Naive thymus-derived CD4-positive, alpha-beta T cell (primary cell): ENCODE results near the gene MBOAT2. TPM values are rescaled to one million over a fixed set of nuclear protein-coding genes. Genes with fewer than 3 reads are reported as not detected.

ENCODE experiments used
- ATAC-seq: fragments of 150-1000 bp; cut with Tn5 transposase; 2 replicates; pipeline ENCODE4 v1.10.0; 2021; ENCODE audit warnings: mild to moderate bottlenecking, moderate library complexity
- CTCF ChIA-PET: fragments of 350-600 bp; sonication (Branson Sonifier 250); formaldehyde crosslinking; loops from one replicate; lab custom pipeline; 2021; ENCODE audit warnings: antibody characterized with exemption; lab: Charles Lee
- POLR2A ChIA-PET: fragments of 350-600 bp; sonication (Branson Sonifier 250); formaldehyde crosslinking; loops from one replicate; lab custom pipeline; 2021; ENCODE audit warnings: antibody characterized with exemption, inconsistent platforms; lab: Charles Lee
- DNase-seq, 9 donors: peaks; one replicate each; pipeline versions ENCODE4 v3.0.0 to v3.0.0-alpha.2; 2020 to 2022; ENCODE audit warnings: mixed read lengths in 1 of 9
- H3K27ac ChIP-seq: one replicate; pipeline ENCODE4 v1.7.0; 2013; ENCODE audit warnings: mild to moderate bottlenecking, low read depth, low read length, moderate library complexity
- H3K27me3 ChIP-seq, 2 donors: one replicate each; pipeline ENCODE4 v1.7.0; 2013; ENCODE audit warnings: low read length in 2 of 2, mild to moderate bottlenecking in 2 of 2, moderate library complexity in 2 of 2; ENCODE audit not compliant: control insufficient read depth in 2 of 2, insufficient read depth in 2 of 2
- H3K36me3 ChIP-seq, 3 experiments: 1 replicate in 2 of 3; 2 replicates in 1 of 3; pipeline ENCODE4 v1.7.0; 2013; ENCODE audit warnings: low read length in 3 of 3, mild to moderate bottlenecking in 3 of 3, moderate library complexity in 1 of 3; ENCODE audit not compliant: insufficient read depth in 3 of 3, control insufficient read depth in 2 of 3
- H3K4me1 ChIP-seq, 2 donors: one replicate each; pipeline ENCODE4 v1.7.0; 2013; ENCODE audit warnings: low read length in 2 of 2, mild to moderate bottlenecking in 2 of 2, moderate library complexity in 1 of 2; ENCODE audit not compliant: control insufficient read depth in 2 of 2, insufficient read depth in 2 of 2
- H3K4me3 ChIP-seq: 2 replicates; pipeline ENCODE4 v1.7.0; 2013; ENCODE audit warnings: mild to moderate bottlenecking, low read length
- H3K9me3 ChIP-seq, 3 experiments: 1 replicate in 2 of 3; 2 replicates in 1 of 3; pipeline ENCODE4 v1.7.0; 2013; ENCODE audit warnings: low read length in 3 of 3; ENCODE audit not compliant: control insufficient read depth in 2 of 3
- H3K27ac Mint-ChIP-seq, 9 donors: one replicate each; pipeline ENCODE4 v1.8.0; 2020 to 2022; ENCODE audit warnings: mixed read lengths in 9 of 9, mild to moderate bottlenecking in 8 of 9, moderate library complexity in 5 of 9, inconsistent platforms in 2 of 9
- H3K27me3 Mint-ChIP-seq, 5 donors: one replicate each; pipeline ENCODE4 v1.8.0; 2021 to 2022; ENCODE audit warnings: mixed read lengths in 5 of 5, mild to moderate bottlenecking in 1 of 5
- H3K36me3 Mint-ChIP-seq, 5 donors: one replicate each; pipeline ENCODE4 v1.8.0; 2020 to 2022; ENCODE audit warnings: mixed read lengths in 5 of 5, mild to moderate bottlenecking in 3 of 5, inconsistent platforms in 1 of 5
- H3K4me1 Mint-ChIP-seq, 7 donors: one replicate each; pipeline ENCODE4 v1.8.0; 2020 to 2022; ENCODE audit warnings: mixed read lengths in 7 of 7, mild to moderate bottlenecking in 3 of 7, inconsistent platforms in 1 of 7
- H3K4me3 Mint-ChIP-seq, 10 donors: one replicate each; pipeline ENCODE4 v1.8.0; 2020 to 2022; ENCODE audit warnings: mild to moderate bottlenecking in 10 of 10, mixed read lengths in 10 of 10, moderate library complexity in 6 of 10, inconsistent platforms in 2 of 10
- H3K9me3 Mint-ChIP-seq, 11 donors: one replicate each; pipeline ENCODE4 v1.8.0; 2020 to 2022; ENCODE audit warnings: mixed read lengths in 11 of 11, mild to moderate bottlenecking in 4 of 11, inconsistent platforms in 1 of 11, moderate library complexity in 1 of 11
- intact Hi-C, 2 donors: fragments of 100-400 bp; cut with micrococcal nuclease; formaldehyde crosslinking; loops; one replicate each; pipeline ENCODE4 v1.15.1; 2023
- polyA plus RNA-seq, 2 donors: library from polyadenylated mRNA; unstranded; fragments of 300-500 nt; fragmentation: Illumina TruSeq; gene quantifications; one replicate each; pipeline ENCODE4 v1.2.3, GENCODE V29; 2021
- total RNA-seq, 6 experiments: library from RNA in 5 of 6; stranded (reverse) in 5 of 6; gene quantifications; 1 replicate in 5 of 6; 2 replicates in 1 of 6; pipeline ENCODE4 v1.2.3 and lab custom pipeline; 2021 to 2026

The MBOAT2 gene
- total and polyA plus RNA-seq, 7 experiments from 2014 or later, result 0.90 to 6.0 (median 1.9) TPM

GRCh38 chr2:8835279-8835678 is 168.2 kb downstream of the MBOAT2 start:
- H3K4me1 Mint-ChIP-seq, result peaks cover 35 to 79% (median 69%) of the 10 kb centered on the region in 7 donors
- H3K27me3 Mint-ChIP-seq, result peaks cover 0 to under 1% (median 0%) of the 10 kb centered on the region in 5 donors
- peak overlapping the region in 4 of 9 donors; percentile 43 to 95 (median 64) for H3K27ac Mint-ChIP-seq
- Histone ChIP-seq H3K4me1 (peaks cover 23 to 29% of the 10 kb centered on the region in 2 donors), H3K9me3 (no peaks in the 10 kb centered on the region), H3K36me3 (peaks cover 0 to 6% (median 0%) of the 10 kb centered on the region in 3 experiments), H3K27me3 (no peaks in the 10 kb centered on the region), H3K4me3 (no peak overlapping the region), H3K27ac (no peak overlapping the region)
- DNase-seq (no peak), ATAC-seq (no peak)
- H3K9me3 Mint-ChIP-seq, result no peaks in the 10 kb centered on the region
- H3K36me3 Mint-ChIP-seq, result peaks cover 0 to 10% (median 3%) of the 10 kb centered on the region in 5 donors
- POLR2A ChIA-PET, result interaction anchor here (0.9 kb wide), 1 partner anchor 74 kb away, joined by 3 read pairs; no protein-coding TSS in a partner anchor
- peak overlapping the region; percentile 13 to 100 (median 98) for H3K4me3 Mint-ChIP-seq
- CTCF ChIA-PET, result no interaction called here
- intact Hi-C loops, result loop anchor here (5.0 kb wide), 3 partner anchors 587 to 1953 kb away; partner anchors contain the start of genes CPSF3 (in 2 of the 2), ITGB1BP1 (in 2 of the 2) and KLF11 (in 1 of the 2)

- H3K9me3 ChIP-seq, result no peaks in the 10 kb centered on the region
- POLR2A ChIA-PET, result no interaction called here
- no peak for ATAC-seq
- H3K27me3 ChIP-seq, result no peaks in the 10 kb centered on the region
- H3K36me3 ChIP-seq, result peaks cover 0 to 6% (median 0%) of the 10 kb centered on the region in 3 experiments
- H3K4me3 ChIP-seq, result no peak overlapping the region
- CTCF ChIA-PET, result no interaction called here
- Mint-ChIP-seq H3K27me3 (no peaks in the 10 kb centered on the region), H3K9me3 (peaks cover 0 to 2% (median 0%) of the 10 kb centered on the region in 11 donors), H3K4me3 (peak overlapping the region in 8 of 10 donors; percentile 1 to 99 (median 40)), H3K4me1 (peaks cover 42 to 89% (median 79%) of the 10 kb centered on the region in 7 donors), H3K36me3 (peaks cover 0 to 10% (median 3%) of the 10 kb centered on the region in 5 donors), H3K27ac (peak overlapping the region in 2 of 9 donors; percentile 8 to 32)
- H3K27ac ChIP-seq, result no peak overlapping the region
- peaks cover 23 to 29% of the 10 kb centered on the region in 2 donors for H3K4me1 ChIP-seq
- no peak for DNase-seq
- intact Hi-C loops, result no loop called here
Observed at GRCh38 chr2:8833853-8834252, 169.6 kb downstream of the MBOAT2 start.

GRCh38 chr2:8831516-8831915 is 172.0 kb downstream of the MBOAT2 start:
- H3K4me1 Mint-ChIP-seq, result peaks cover 42 to 91% (median 80%) of the 10 kb centered on the region in 7 donors
- H3K27me3 Mint-ChIP-seq, result no peaks in the 10 kb centered on the region
- no peaks in the 10 kb centered on the region for H3K9me3 ChIP-seq
- intact Hi-C loops, result no loop called here
- peaks cover 17 to 25% of the 10 kb centered on the region in 2 donors for H3K4me1 ChIP-seq
- ChIA-PET CTCF (no interaction called here), POLR2A (no interaction called here)
- H3K27ac ChIP-seq, result no peak overlapping the region
- peaks cover 0 to 3% (median 0%) of the 10 kb centered on the region in 3 experiments for H3K36me3 ChIP-seq
- H3K36me3 Mint-ChIP-seq, result peaks cover 0 to 24% (median 5%) of the 10 kb centered on the region in 5 donors
- ATAC-seq (no peak), DNase-seq (no peak)
- peak overlapping the region in 4 of 10 donors; percentile 0 to 2 (median 1) for H3K4me3 Mint-ChIP-seq
- no peak overlapping the region for H3K4me3 ChIP-seq
- peaks cover 0 to 3% (median 0%) of the 10 kb centered on the region in 11 donors for H3K9me3 Mint-ChIP-seq
- no peaks in the 10 kb centered on the region for H3K27me3 ChIP-seq
- peak overlapping the region in 4 of 9 donors; percentile 19 to 68 (median 47) for H3K27ac Mint-ChIP-seq

- peaks cover 0 to 14% (median 8%) of the 10 kb centered on the region in 3 experiments for H3K36me3 ChIP-seq
- intact Hi-C loops, result no loop called here
- no peak overlapping the region for H3K27ac ChIP-seq
- H3K27me3 Mint-ChIP-seq, result no peaks in the 10 kb centered on the region
- H3K36me3 Mint-ChIP-seq, result peaks cover 0 to 30% (median 11%) of the 10 kb centered on the region in 5 donors
- H3K4me1 Mint-ChIP-seq, result peaks cover 18 to 53% (median 48%) of the 10 kb centered on the region in 7 donors
- no peaks in the 10 kb centered on the region for H3K9me3 ChIP-seq
- CTCF ChIA-PET, result no interaction called here
- H3K27me3 ChIP-seq, result no peaks in the 10 kb centered on the region
- no peaks in the 10 kb centered on the region for H3K4me1 ChIP-seq
- no peak for ATAC-seq
- peak overlapping the region in 1 of 9 donors; percentile 52 for H3K27ac Mint-ChIP-seq
- POLR2A ChIA-PET, result no interaction called here
- no peak overlapping the region for H3K4me3 Mint-ChIP-seq
- no peak overlapping the region for H3K4me3 ChIP-seq
- H3K9me3 Mint-ChIP-seq, result peaks cover 0 to 3% (median 0%) of the 10 kb centered on the region in 11 donors
- DNase-seq, result no peak
Observed at GRCh38 chr2:8827729-8828128, 175.8 kb downstream of the MBOAT2 start.

- Histone ChIP-seq H3K9me3 (no peaks in the 10 kb centered on the region), H3K36me3 (peaks cover 3 to 34% (median 12%) of the 10 kb centered on the region in 3 experiments), H3K27me3 (no peaks in the 10 kb centered on the region), H3K4me3 (no peak overlapping the region), H3K4me1 (no peaks in the 10 kb centered on the region), H3K27ac (no peak overlapping the region)
- intact Hi-C loops, result no loop called here
- Mint-ChIP-seq H3K4me1 (peaks cover 0 to 5% (median 2%) of the 10 kb centered on the region in 7 donors), H3K9me3 (peaks cover 0 to under 1% (median 0%) of the 10 kb centered on the region in 11 donors), H3K36me3 (peaks cover 0 to 44% (median 19%) of the 10 kb centered on the region in 5 donors), H3K27ac (no peak overlapping the region), H3K27me3 (no peaks in the 10 kb centered on the region), H3K4me3 (no peak overlapping the region)
- ChIA-PET POLR2A (no interaction called here), CTCF (no interaction called here)
- no peak for ATAC-seq
- no peak for DNase-seq
Observed at GRCh38 chr2:8822218-8822617, 181.3 kb downstream of the MBOAT2 start.

- Mint-ChIP-seq H3K36me3 (peaks cover 0 to 43% (median 23%) of the 10 kb centered on the region in 5 donors), H3K27me3 (no peaks in the 10 kb centered on the region), H3K9me3 (no peaks in the 10 kb centered on the region), H3K4me1 (peaks cover 0 to 5% (median 0%) of the 10 kb centered on the region in 7 donors), H3K4me3 (no peak overlapping the region), H3K27ac (peak overlapping the region in 1 of 9 donors; percentile 21)
- Histone ChIP-seq H3K36me3 (peaks cover 8 to 36% (median 12%) of the 10 kb centered on the region in 3 experiments), H3K27ac (no peak overlapping the region), H3K27me3 (no peaks in the 10 kb centered on the region), H3K4me3 (no peak overlapping the region), H3K4me1 (no peaks in the 10 kb centered on the region), H3K9me3 (no peaks in the 10 kb centered on the region)
- DNase-seq (no peak), ATAC-seq (no peak)
- ChIA-PET POLR2A (no interaction called here), CTCF (interaction anchor here (0.6 kb wide), 1 partner anchor 23 kb away, joined by 4 read pairs; no protein-coding TSS in a partner anchor)
- intact Hi-C loops, result no loop called here
Observed at GRCh38 chr2:8821276-8822217, 181.9 kb downstream of the MBOAT2 start.
